HG02588 (cell line): Measurements from ENCODE around the gene PDPR.
"Not testable (repeated sequence)": the region's sequence is repeated elsewhere in the genome, so short reads cannot be mapped to it uniquely, and the experiment has no call there.

ENCODE experiments used
- ATAC-seq: cut with Tn5 transposase; IDR thresholded peaks from one replicate; pipeline ENCODE4 v1.9.1; 2021; ENCODE audit warnings: mild to moderate bottlenecking, moderate library complexity; ENCODE audit not compliant: unreplicated experiment

Gene PDPR

DNA sequence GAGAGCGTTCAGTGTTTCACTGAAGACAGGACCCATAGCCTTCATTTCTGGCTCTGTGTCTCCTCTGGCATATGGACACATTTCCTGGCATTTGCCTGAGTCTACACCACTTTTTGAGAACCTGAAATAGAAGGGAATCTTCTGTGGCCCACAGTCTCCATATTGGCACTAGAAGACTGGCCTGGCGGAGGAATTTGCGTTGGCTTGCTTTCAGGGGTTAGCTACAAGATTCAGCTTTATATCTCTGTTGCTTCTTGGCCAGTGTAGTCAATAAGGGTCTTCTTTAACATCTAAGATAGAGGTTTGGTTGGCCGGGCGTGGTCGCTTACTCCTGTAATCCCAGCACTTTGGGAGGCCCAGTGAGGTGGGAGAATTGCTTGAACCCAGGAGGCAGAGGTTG is 46.7 kb downstream of the PDPR start:
- ATAC-seq = no peak

GRCh38 chr16:70161350-70161749 is 47.2 kb downstream of the PDPR start:
- no peak for ATAC-seq

GRCh38 chr16:70162041-70162451 is 47.9 kb downstream of the PDPR start:
- no peak for ATAC-seq

- ATAC-seq = no peak
These were observed 49.5 kb downstream of the PDPR start for GRCh38 chr16:70163596-70163995.

DNA sequence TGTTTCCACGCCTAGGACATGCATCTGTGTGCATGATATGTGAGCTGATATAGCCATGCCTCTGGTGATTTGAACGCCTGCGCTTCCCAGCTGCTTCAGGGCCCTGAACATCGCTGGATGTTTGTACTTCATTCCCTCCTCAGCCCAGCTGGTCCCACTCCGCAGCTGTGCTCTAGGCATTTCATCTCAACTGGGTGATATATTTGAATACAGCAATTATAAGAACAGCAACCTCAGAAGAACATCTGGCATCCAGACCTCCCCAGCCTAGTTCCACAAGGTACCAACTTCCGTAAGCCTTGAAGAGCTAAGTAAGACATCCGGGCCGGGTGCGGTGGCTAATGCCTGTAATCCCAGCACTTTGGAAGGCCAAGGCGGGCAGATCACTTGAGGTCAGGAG is 52.6 kb downstream of the PDPR start:
- ATAC-seq = not testable (repeated sequence)

- ATAC-seq = not testable (repeated sequence)
These were observed 59.2 kb downstream of the PDPR start, which contains the start of gene CLEC18C for GRCh38 chr16:70173212-70173837. Gene CLEC18C (plus strand): TSS chr16:70173787. CDS start chr16:70174279, 492 bp downstream.

DNA sequence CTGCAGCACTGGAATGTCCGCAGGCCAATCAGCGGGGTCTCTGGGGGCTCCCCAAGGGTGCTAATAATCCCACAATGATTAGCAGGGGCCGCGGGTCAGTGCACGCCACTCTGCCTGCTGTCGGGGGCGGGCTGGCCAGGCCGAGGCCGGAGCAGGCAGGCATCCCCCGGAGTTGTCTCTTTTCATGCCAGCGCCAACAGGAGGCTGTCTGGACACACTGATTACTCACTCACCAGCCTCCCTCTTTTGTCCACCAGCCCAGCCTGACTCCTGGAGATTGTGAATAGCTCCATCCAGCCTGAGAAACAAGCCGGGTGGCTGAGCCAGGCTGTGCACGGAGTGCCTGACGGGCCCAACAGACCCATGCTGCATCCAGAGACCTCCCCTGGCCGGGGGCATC is 59.8 kb downstream of the PDPR start:
- not testable (repeated sequence) for ATAC-seq

DNA sequence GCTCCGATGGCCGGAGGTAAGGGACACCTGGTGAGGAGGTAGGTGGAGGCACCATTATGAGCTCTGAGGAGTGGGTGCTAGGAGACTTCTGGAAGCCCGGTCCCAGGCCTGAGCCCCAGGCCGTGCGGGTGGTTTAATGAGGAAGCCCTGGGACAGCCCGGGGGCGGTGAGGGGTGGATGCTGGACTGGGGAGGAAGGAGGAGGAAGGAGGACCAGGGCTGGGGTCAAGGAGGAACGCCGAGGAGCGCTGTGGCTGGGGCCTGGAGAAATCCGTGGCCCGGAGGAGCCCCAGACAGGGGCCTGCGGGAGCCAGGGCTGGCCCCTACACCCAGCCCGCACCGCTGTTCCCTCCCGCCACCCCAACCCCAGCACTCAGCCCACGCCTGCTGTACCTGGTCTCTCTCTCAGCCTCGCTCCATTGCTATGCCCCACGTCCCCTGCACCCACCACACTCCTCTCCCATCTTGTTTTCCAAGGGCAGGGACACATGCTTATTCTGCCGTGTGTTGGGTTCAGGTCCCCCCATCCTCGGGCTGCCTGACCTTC is 60.3 kb downstream of the PDPR start:
- ATAC-seq = not testable (repeated sequence)

DNA sequence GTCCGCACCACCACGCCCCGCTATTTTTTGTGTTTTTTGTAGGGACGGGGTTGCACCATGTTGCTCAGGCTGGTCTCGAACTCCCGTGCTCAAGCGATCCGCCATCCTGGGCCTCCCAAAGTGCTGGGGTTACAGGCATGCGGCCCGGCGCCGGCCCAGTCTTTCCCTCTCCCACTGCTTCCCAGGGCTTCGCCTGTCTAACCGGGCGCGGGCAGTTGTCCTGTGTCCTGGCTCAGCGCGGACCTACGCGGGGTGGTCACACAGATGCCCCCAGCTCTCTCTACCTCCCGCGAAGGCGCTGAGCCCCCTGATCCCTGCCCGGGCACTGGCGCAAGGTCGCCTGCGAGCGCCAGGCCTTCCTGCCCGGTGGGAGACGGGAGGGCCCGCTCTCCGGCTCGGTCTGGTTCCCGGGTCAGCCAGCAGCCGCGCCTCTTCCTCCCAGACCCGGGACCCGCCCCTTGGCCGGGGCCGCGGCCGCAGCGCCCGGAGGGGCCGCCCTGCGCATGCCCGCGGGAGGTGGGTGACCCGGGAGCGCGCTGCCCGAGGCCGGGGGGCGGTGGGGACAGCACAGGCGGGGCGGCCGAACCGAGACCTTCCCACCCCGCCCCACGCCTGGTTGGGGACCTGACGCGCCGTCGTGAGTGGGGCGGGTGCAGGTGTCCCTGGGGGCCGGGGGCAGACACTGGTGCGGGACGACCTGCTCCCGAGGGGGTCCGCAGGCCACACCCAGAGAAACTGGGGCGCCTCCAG is 73.9 kb downstream of the PDPR start:
- not testable (repeated sequence) for ATAC-seq

DNA sequence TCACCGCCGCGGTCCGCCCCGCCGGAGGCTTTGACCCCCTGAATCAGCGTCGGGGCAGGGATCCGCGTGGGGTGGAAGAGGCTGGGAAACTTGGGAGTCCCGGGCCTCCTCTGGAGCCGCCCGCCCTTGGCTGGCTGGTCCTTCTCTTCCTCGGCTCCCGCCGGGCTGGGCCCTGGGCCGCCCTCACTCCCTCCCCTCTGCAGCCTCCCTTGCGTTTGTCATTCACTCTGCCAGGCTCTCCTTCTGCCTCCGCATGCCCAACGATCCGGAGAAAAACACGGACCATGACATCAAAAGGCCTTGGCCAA is 74.4 kb downstream of the PDPR start:
- not testable (repeated sequence) for ATAC-seq

- not testable (repeated sequence) for ATAC-seq
These were observed 76.4 kb downstream of the PDPR start for GRCh38 chr16:70190574-70190973.

DNA sequence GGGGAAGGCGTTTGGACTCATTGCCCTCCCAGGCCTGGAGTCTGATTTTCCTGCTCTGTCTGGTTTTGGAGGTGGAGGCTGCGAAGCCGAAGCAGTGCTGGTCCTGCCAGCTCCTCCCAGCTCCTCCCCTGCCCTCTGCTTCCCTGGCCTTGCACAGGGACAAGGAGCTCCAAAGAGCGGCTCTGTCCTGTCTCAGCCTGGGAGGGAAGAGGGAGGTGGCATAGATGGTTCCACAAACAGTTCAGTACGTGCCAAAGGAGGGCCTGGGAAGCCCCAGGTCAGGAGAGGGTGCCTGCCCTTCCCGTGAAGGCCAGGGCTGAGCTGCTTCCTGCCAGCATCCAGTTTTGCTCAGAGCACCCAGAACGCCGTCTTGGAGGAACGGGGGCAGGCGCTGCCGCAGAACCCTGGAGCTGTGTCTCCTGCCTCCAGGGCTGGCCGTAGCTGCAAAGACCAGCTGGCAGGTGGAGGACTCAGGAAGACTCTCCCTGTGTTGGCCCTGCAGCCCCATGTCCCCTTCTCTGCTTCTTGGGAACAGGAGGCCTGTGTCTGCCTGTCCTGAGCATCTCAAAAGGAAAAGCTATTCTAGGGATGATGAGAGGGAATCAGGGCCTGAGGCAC is 82.7 kb downstream of the PDPR start:
- not testable (repeated sequence) for ATAC-seq

DNA sequence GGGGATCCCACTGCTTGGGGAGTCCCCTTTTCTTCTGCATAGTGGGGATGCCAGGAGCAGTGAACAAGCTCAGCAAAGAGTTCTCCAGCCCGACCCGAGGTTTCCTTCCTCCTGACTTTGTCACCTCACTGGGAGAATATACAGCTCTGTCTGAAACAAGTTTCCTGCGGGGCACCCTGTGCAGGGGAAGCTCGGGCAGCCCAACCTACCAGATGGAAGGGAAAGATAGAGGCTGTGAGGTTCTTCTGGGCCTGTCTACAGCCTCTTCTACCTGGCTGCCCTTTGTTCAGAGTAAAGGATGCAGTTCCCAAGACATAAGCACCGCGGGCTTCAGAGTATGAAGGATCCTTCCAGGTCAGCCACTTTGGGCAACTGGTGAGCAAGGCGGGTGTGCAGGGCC is 83.5 kb downstream of the PDPR start:
- ATAC-seq = not testable (repeated sequence)

GRCh38 chr16:70198230-70198629 is 84.1 kb downstream of the PDPR start:
- ATAC-seq = not testable (repeated sequence)

DNA sequence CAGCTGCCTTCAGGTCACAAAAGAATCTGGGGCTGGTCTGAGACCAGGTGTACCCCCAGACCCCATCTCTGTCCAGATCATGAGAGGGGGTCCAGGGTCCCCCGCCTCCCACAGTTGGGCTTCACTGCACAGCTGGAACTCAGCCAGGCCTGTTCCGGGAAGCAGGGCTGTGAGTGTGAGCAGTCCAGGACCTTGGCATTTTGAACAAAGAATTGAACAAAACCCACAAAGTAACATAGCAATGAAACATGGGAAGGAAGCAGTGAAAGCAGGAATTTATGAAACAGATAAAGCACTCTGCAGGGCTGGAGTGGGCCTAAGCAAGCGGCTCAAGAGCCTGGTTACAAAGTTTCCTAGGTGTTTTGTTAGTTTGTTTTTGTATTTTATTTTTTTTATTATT is 84.5 kb downstream of the PDPR start:
- not testable (repeated sequence) for ATAC-seq

GRCh38 chr16:70199170-70199569 is 85.0 kb downstream of the PDPR start:
- ATAC-seq = not testable (repeated sequence)

DNA sequence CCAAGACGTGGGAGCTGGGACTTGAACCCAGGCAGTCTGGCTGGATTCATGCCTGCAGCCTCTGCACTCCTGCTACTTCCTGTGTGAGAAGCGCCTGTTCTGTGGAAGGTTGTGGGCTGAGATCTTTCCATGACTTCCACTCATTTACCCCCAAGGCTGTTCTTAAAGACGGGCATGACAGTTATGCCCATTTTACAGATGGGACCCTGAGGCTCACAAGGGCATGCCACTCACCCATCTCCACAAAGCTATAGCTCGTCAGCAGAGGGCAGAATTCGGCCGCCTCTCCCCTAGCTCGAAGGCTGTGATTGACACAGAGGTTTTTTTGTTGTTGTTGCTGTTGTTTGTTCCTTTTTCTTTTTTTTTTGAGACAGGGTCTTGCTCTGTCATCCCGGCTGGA is 85.9 kb downstream of the PDPR start:
- ATAC-seq = not testable (repeated sequence)

- ATAC-seq = not testable (repeated sequence)
These were observed 89.4 kb downstream of the PDPR start for GRCh38 chr16:70203508-70203907.

- not testable (repeated sequence) for ATAC-seq
These were observed 89.9 kb downstream of the PDPR start for GRCh38 chr16:70204010-70204409.

DNA sequence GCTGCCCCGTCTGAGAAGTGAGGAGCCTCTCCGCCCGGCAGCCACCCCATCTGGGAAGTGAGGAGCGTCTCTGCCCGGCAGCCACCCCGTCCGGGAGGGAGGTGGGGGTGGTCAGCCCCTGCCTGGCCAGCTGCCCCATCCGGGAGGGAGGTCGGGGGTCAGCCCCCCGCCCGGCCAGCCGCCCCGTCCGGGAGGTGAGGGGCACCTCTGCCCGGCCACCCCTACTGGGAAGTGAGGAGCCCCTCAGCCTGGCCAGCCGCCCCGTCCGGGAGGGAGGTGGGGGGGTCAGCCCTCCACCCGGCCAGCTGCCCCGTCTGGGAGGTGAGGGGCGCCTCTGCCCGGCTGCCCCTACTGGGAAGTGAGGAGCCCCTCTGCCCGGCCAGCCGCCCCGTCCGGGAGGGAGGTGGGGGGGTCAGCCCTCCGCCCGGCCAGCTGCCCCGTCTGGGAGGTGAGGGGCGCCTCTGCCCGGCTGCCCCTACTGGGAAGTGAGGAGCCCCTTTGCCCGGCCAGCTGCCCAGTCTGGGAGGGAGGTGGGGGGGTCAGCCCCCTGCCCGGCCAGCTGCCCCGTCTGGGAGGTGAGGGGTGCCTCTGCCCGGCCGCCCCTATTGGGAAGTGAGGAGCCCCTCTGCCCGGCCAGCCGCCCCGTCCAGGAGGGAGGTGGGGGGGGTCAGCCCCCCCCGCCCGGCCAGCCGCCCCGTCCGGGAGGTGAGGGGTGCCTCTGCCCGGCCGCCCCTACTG is 90.7 kb downstream of the PDPR start:
- not testable (repeated sequence) for ATAC-seq

- not testable (repeated sequence) for ATAC-seq
These were observed 92.2 kb downstream of the PDPR start for GRCh38 chr16:70206382-70206781.
